HG03565 (cell line): Measurements from ENCODE around the gene PDE1A.
"Not testable (repeated sequence)": the region's sequence is repeated elsewhere in the genome, so short reads cannot be mapped to it uniquely, and the experiment has no call there.

Experiments
- ATAC-seq: cut with Tn5 transposase; IDR thresholded peaks from one replicate; pipeline ENCODE4 v1.9.1; 2021; ENCODE audit warnings: mild to moderate bottlenecking, moderate library complexity; ENCODE audit not compliant: unreplicated experiment

The PDE1A gene

DNA sequence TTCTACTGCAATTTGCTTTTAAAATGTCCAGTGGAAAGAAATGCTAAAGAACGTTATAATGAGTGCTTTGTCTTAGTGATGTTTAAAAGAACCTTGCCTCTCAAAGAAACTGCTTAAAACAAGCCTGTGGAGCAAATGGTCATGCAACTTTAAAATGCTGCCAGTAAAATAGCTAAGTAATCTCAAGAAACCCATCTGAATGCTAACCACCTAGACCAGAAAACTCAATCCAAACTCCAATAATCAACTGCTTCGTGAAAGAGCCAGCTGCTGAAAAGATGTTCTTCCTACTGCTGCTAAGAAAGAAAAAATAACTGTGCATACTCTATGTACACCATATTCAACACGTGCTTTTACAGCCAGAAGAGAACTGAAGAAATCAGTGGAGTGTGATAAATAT, 145.6 kb downstream of the PDE1A start:
- no peak for ATAC-seq

DNA sequence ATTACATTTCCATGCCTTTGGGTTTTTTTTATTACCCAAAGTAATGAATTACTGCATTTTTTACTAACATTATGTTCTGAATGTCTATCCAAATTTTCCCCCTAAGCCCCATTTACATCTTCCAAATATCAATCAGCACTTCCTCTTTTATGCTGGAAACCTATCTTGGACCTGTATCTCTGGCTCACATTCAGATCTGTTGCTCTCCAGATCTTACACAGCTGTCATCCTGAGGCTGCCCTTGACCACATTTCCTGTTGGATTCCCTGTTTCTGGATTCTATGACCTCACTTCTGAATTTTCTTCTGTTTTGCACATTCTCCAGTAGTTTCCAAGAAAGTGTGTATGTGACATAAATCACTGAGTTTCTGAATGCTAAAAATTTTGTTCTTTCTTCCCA, 146.7 kb downstream of the PDE1A start:
- no peak for ATAC-seq

DNA sequence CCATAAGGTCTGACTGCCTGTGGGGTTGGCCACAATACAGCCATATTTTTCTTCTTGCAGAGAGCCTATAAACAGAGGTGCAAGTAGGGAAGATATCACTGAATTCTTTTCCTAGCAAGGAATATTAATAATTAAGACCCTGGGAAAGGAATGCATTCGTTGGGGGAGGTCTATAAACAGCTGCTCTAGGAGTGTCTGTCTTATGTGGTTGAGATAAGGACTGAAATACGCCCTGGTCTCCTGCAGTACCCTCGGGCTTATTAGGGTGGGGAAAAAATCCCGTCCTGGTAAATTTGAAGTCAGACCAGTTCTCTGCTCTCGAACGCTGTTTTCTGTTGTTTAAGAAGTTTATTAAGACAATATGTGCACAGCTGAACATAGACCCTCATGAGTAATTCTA, 150.2 kb downstream of the PDE1A start:
- not testable (repeated sequence) for ATAC-seq

DNA sequence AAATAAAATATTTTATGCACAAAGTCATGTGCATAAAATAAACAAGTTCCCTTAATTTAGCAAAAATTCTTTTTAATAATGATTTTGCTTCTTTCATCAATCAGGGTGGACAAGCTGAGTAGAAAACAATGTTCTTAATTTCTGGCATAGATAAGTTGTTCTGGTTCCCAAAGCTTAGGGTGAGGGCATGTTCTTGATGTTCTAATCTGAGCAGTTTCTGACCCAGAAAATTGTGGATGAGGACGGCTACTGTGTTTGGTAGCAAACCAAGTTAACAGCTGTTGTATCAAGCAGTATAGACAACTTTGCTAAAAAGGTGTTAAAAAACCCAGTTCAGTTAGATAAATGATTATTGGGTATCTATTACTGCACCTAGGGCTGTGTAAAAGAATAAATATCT, 158.9 kb downstream of the PDE1A start:
- ATAC-seq = no peak

DNA sequence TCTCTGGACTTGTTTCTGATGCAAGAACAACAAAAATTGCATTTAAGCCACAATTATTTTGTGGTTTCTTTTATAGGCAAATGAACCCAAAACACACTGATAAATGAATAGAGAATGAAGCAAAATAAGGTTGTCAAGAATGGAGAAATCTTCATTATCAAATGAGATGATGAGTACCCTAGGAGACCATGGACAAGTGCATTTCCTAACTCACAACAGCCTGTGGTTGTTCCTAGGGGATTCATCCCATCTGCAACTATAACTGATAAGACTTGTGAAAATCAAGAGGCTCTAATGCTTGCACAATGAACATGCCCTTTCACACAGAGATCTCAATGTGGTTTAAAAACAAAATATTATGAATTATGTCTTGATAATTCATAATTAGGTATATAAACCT, 159.9 kb downstream of the PDE1A start:
- no peak for ATAC-seq

DNA sequence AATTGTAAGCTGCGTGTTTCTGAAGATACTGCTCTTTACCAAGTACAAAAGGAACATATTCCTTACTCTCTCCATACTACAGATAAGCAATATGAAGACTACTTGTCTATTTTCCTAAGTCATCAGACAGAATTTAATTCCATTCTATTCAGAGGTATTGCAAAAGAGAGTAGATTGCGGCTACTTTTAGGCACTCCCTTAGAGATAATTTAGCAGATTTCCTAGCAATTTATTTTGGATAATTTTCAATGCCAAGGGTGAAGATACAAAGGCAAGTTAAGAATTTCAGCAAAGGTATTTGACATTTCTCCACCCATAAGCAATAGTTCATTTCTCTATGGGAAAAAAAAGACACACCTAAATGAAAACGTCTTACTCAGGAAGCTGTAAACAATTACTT, 161.1 kb downstream of the PDE1A start:
- ATAC-seq = no peak

DNA sequence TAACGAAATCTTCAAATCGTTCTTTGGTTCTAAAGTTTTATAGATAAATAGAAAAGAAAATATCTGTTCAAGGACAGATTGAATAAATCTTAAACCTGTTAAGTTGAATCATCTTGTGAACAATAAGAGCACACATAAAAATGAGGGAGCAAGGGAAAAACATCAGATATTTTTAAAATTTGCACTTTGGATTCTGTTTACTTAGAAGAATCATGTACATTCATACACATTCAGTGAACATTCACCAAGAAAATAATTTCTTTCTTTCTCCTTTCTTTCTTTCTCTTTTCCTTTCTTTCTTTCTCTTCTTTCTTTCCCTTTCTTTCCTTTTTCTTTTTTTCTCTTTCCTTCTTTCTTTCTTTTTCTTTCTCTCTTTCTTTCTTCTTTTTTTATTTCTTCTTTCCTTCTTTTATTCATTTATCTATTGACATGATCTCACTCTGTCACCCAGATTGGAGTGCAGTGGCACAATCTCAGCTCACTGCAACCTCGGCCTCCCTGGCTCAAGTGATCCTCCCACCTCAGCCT, 164.9 kb downstream of the PDE1A start:
- no peak for ATAC-seq

DNA sequence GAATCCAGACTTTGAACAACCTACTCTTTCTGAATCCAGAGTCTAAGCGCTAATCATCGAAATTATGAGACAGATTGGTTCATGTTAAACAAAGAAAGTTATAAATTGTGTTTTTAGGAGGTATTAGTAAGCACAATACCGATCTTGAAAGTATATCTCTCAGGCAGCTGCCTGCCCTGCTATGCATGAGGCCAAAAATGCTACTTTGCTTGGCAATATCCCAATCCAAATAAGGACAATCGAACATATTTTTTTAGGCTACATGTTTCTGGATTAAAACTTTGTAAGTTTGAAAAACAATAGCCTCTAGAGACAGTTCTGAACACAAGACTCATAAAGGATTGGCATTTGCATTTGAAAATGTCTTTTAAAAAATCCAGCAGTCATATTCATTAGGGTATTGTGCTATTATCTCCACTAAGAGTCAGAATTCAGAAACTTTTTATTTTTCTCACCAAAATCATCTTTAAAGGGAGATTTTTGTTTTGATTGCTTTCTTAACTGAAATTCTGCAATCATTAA, 167.1 kb downstream of the PDE1A start:
- no peak for ATAC-seq

DNA sequence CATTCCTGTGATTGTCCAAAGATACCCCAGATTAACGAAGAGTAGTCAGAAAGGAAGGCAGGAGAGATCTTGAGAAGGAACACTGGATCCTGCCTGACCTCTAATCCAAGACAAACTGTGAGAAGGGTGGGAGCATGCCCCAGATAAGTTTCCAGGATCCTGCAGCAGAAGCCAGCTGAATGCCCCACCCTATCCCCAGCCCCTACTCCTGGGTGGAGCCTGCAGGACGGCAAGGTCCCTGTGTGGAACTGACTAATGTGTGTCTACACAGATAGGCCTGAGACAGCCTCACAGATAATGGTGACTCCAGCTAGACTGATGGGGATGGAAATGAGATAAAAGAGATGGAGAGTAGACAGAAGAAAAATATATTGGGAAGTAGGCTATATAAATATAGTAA, 174.3 kb downstream of the PDE1A start:
- no peak for ATAC-seq

DNA sequence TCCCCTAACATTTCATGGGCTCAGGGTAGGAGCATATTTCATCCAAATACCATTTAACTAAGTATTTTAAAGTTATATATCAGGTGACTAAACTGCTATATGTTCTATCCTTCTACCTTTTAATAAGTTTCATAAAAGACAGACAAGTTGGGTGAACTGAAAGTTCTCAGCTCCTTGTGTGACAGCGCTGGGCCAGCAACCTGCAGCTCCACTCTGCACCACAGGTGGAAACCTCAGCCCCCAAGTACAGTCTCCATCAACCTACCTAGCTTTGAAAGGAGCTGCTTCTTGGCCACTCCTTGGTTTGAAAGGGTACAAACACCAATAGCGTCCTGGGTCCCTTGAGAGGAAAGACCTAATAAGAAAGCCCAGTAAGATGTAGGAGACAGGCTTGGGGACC, 177.9 kb downstream of the PDE1A start:
- no peak for ATAC-seq

DNA sequence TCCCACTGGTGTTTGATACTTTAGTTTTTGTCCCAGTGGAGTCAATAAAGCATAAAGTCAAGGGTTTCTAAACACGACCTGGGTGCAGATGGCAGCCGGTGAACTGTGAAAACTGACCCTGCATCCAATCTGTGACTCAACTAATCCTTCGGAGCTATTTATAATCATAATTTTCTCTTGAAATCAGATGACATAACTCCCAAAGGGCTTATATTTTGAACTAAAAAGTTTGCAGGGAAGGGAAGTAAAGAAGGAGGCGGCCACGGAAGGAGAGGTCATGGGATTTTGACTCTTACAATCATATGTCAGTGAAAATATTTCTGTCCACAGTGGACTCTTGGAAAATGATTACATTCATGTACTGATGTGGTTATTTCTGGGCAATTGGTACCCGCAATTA, 178.5 kb downstream of the PDE1A start:
- ATAC-seq = no peak

DNA sequence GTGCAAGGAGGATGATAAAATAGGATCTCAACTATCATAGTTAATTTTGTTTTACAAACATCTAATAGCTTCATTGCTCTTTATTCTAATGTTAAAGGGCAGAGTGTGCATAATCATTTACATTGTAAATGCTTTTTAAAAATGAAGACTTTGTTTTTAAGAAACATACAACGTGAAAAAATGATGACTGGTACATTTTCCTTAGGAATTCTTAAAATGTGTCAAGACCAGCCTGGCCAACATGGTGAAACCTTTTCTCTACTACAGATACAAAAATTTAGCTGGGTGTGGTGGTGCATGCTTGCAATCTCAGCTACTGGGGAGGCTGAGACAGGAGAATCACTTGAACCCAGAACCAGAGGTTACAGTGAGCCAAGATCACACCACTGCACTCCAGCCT, 179.0 kb downstream of the PDE1A start:
- ATAC-seq = no peak

DNA sequence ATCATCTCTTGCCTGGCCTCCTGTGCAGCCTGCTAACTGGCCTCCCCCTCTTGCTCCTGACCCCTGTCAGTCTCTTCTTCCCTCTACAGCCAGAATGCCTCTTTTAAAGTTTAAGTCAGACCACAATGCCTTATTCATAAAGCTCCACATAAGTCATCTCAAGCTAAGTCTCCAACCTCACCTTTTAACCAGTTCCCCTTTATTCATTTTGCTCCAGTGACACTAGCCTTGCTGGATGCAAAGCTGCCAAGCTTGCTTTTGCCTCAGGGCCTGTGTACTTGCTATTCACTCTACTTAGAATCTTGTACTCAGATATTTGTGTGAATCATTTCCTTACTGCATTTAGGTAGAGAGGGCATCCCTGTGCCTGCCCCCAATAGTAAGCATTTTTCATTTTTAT, 180.9 kb downstream of the PDE1A start:
- peak; percentile 75 for ATAC-seq

DNA sequence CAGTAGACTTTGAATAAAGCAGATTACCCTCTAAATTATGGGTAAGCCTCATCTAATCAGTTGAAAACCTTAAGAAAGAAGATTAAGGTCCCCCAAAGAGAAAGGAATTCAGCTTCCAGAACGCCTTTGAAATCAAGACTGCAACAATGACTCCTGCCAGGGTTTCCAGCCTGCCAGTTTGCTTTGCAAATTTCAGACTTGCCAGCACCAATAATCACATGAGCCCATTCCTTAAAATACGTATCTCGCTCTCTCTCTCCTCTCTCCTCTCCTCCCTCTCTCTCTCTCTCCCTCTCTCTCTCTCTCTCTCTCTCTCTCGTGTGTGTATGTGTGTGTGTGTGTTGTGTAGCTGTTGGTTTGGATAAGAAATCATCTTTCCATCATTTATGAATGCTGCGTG, 184.2 kb downstream of the PDE1A start:
- ATAC-seq = no peak

DNA sequence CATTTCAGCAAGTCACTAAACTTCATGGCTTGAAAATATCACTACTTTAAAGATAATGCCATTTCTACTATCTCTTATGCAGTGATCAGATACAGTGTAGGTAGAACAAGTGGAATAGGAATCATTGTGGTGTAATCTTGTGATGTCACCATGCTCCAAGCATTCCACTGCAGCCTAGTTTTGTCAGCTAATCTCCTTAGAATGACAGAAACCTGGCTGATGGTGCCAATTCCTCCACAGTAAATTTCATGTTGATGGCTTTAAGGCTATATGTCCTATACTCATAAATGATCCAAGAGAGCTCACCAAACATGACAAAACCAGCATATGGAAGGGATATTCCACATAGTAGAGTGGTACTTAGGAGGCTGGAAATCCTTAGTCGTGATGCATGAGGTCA, 184.9 kb downstream of the PDE1A start:
- no peak for ATAC-seq

DNA sequence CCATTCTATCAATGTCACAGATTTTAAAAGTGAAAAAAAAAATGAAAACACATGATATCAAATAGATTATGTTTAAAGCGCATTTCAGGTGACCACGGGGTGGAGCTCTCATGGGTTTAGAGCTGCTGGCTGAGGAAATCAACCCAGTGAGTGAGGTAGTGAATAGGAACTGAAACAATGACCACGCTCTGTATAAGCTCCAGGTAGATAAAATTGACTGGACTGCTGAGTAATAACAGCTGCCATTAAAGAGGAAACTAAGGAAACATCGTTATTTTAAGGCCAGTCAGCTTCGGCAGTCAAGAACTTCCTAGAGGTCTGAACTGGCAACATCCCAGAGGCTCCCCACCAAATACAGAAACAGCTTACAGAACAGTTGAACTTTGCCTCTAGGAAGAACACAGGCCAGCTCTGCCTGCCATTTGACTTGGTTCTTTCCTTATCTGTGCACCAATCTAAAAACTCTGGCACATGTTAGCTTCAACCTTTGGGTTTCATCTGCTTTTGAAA, 185.9 kb downstream of the PDE1A start:
- ATAC-seq = peak; percentile 100

DNA sequence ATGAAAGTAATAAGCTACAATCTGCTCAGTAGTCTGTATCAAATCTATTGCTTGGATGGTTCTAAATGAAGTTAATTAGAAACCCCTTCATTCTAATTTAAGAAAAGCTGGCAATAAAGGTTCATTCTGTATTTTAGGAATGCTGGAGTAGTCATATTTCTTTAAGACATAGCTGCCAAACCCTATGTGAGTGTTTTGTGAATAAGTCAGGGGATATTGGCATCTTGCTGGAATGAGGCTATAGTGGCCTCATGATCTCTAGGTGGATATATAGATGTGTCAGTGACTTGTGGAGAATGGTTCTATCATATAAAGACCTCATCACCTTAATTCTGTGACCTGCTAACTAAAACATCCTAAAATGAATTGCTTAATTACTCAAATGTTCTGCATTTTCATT, 196.3 kb downstream of the PDE1A start:
- ATAC-seq = no peak

DNA sequence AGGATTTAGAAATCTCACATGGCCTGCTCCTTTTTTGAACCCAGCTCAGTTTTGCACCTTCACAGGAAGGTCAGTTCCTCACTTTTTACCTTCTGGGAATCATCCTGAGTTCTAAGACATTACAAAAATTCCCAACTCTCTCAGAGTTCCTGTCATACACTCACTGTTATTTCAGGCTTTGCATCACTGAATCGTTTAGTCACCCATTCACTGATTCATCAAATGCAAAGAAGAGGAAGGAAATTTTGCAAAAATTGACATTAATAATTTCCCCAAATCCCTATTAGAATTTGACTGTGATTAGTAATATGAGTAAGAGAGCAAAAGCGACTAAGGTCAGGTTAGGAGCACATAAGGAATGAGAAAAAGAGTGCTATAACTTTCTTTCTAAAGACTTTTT, 197.5 kb downstream of the PDE1A start:
- no peak for ATAC-seq

DNA sequence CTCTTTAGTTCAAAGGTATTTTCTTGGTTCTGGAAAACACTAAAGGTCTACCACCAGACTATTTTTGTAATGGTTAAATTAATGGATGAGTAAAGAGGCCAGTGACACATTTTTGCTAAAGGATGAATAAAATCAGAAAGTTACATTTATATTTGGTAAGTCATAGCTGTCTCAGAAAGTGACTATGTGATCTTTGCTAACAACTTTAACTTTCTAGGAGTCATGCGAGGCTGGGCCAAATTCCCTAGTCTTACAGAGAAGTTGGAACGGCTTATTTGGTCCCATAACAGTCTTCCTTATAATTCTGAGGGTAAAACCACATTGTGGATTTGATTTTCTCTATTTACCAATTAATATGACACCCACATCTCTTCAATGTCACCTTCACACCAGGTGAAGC, 198.1 kb downstream of the PDE1A start:
- ATAC-seq = no peak

DNA sequence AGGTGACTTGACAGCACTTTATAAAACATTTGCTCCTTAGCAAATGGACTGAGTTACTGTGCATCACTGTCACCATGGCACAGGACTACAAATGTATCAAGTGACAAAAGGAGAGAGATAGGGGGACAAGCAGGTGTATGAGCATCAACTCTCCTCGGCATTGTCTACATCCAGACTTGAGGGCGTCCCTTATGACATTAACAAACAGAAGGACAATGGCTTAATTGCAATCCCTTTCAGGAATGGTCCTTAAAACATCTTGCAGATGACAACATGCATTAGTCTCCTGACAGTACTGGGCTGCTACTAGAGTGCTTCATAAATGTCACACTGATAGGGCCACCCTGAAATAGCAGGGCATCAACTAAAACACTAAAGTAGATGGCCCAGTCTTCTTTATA, 198.8 kb downstream of the PDE1A start:
- no peak for ATAC-seq

DNA sequence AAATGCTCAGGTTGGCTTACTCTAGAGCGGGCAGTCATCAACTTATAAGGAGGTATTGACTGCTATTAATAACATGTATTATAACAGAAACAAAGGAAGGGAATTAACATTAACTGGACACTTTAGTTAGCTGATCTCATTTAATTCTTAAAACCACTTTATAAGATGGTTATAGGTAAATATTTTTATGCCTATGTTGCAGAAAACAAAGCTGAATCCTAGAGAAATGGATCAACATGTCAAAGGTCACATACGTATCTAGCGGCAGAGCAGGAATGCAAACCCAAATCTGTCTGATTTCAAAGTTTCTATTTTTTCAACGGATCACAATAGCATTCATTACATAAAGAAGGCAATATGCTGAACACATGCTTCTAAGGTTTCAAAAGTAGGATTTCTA, 200.0 kb downstream of the PDE1A start:
- ATAC-seq = no peak

DNA sequence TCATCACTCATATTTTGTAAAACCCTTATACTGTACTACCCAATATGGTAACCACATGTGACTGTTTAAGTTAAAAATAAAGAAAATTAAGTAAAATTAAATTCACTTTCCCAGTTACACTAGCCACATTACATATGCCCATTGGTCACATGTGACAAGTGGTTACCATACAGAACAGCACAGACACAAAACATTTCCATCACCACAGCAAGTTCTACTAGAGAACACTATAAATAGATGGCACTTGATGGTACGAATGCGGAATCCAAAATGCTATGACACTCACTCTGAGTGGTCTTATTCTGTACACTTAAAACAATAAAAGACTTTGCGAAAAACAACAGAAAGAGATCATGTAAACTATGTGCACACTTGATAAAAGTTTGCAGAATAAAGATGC, 202.2 kb downstream of the PDE1A start:
- no peak for ATAC-seq

DNA sequence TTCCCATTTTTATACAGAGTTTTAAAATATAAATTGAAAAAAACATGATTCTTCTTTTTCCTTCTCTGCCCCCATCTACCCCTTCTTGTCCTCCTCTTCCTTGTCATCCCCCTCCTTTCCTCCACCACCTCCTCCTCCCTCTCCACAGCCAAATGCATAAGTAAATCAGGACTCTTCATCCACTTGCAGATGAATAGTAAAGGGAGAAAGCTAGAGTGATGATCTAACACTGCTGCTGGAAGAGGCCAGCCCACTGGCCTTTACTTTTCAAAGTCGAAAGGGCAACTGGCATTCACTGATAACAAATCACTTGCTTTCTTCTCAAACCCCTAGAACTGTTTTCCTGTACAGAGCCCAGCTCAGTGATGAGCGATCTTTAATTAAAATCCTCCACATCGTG, 205.8 kb downstream of the PDE1A start:
- ATAC-seq = no peak
